HG02943 (cell line): Measurements from ENCODE around the gene GJC3.
"Not testable (repeated sequence)": the region's sequence is repeated elsewhere in the genome, so short reads cannot be mapped to it uniquely, and the experiment has no call there.

Source experiments
- ATAC-seq: cut with Tn5 transposase; IDR thresholded peaks from one replicate; pipeline ENCODE4 v1.9.1; 2021; ENCODE audit warnings: mild to moderate bottlenecking, low read depth, moderate library complexity; ENCODE audit not compliant: unreplicated experiment

GJC3 gene

GRCh38 chr7:99930376-99930775, 956 bp upstream of the GJC3 start:
- ATAC-seq = no peak

GRCh38 chr7:99929730-99930053, 272 bp upstream of the GJC3 start:
- no peak for ATAC-seq

GRCh38 chr7:99928188-99928587, 1.2 kb downstream of the GJC3 start:
- ATAC-seq = no peak

- ATAC-seq = no peak
Measured at GRCh38 chr7:99927536-99927935, 1.9 kb downstream of the GJC3 start.

- ATAC-seq = no peak
Measured at GRCh38 chr7:99926321-99926720, 3.1 kb downstream of the GJC3 start.

GRCh38 chr7:99923200-99923599, 6.2 kb downstream of the GJC3 start:
- no peak for ATAC-seq

- no peak for ATAC-seq
Measured at GRCh38 chr7:99920149-99920548, 9.3 kb downstream of the GJC3 start.

GRCh38 chr7:99919814-99920112, 9.7 kb downstream of the GJC3 start:
- no peak for ATAC-seq

- peak; percentile 96 for ATAC-seq
Measured at GRCh38 chr7:99918959-99919813, 10.2 kb downstream of the GJC3 start, which contains the start of gene TRIM4. Gene TRIM4, minus strand, starts transcription at chr7:99919530. Its CDS starts 129 bp downstream, at chr7:99919401.

GRCh38 chr7:99910976-99911375, 18.4 kb downstream of the GJC3 start:
- no peak for ATAC-seq

GRCh38 chr7:99901581-99901980, 27.8 kb downstream of the GJC3 start:
- ATAC-seq = no peak

GRCh38 chr7:99899830-99900519, 29.4 kb downstream of the GJC3 start:
- ATAC-seq = no peak

- ATAC-seq = no peak
Measured at GRCh38 chr7:99898836-99899235, 30.6 kb downstream of the GJC3 start.

GRCh38 chr7:99898023-99898357, 31.4 kb downstream of the GJC3 start:
- no peak for ATAC-seq

- ATAC-seq = no peak
Measured at GRCh38 chr7:99897322-99898022, 31.9 kb downstream of the GJC3 start.

- ATAC-seq = no peak
Measured at GRCh38 chr7:99894738-99895137, 34.7 kb downstream of the GJC3 start.

- ATAC-seq = no peak
Measured at GRCh38 chr7:99893280-99893679, 36.1 kb downstream of the GJC3 start.

GRCh38 chr7:99890348-99890747, 39.1 kb downstream of the GJC3 start:
- ATAC-seq = not testable (repeated sequence)

GRCh38 chr7:99888366-99888765, 41.1 kb downstream of the GJC3 start:
- ATAC-seq = not testable (repeated sequence)

- ATAC-seq = no peak
Measured at GRCh38 chr7:99881370-99881769, 48.0 kb downstream of the GJC3 start.

GRCh38 chr7:99876933-99877332, 52.5 kb downstream of the GJC3 start, which contains the start of gene OR2AE1:
Gene OR2AE1, minus strand, starts transcription at chr7:99877033. Its CDS starts 0 bp downstream, at chr7:99877033.
- no peak for ATAC-seq
